ENCODE data around the gene NAV3.

NAV3 gene

DNA sequence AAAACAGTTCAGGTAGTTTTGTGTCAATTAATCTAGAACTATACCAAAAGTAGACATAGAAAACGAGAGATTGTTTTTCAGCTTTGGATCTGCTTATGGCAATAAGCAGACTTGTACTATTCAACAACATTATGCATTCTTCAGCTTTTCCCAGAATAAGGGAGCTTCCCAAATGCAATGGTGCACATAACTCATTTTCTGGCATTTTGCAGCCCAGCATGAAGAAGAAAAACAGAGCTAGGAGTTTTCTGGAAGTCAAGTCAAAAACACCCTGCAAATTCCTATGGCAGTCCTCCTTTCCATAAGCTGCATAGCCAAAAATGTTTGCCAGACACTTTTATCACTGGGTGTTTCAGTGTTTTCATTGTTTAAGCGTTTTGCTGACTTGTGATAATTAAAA lies 314.7 kb downstream of the NAV3 start:
- no peak for DNase-seq

DNA sequence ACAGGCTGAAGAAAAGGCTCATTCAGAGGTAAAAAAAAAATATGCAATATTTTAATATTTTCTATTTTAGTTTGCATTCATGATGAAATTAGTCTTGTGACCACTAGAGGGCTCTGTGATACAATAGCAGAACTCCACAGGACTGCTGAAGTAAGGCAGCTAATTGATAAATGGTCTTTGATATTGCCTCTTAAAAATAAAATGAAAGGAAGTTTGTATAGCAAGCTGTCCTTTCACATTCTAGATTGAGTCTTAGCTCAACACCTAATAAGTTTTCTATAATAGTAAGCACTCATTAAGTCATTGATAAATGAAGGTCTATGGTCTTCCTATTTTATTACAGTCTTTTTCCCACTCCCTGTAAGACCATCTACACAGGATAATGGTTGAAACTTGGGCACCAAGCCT lies 315.7 kb downstream of the NAV3 start:
- DNase-seq = no peak

DNA sequence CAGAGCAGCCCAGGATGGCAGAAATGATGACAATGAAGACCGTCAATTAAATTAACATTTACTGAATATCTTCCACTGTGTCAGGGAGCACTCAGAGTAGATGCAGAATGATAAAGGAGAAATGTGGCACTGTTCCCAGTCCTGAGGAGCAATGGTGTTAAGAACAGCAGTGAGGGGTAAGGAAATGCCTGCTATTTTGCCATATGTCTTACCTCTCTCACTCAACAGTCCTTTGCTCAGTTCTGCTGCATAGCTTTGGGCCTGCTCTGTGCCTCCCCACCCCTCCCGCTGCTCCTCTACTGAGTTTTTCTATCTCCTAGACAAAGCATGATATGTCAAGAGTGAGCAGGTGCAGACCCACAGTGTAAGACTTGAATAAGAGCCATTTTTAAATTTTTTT lies 318.8 kb downstream of the NAV3 start:
- DNase-seq = no peak

DNA sequence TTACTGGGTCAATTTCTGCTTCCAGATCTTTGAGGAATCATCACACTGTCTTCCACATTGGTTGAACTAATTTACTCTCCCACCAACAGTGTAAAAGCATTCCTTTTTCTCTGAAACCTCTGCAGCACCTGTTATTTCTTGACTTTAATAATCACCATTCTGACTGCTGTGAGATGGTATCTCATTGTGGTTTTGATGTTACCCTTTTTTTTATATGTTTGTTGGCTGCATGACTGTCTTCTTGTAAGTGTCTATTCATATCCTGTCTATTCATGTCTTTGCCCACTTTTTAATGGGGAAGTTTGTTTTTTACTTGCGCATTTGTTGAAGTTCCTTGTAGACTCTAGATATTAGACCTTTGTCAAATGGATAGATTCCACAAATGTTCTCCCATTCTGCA lies 324.9 kb downstream of the NAV3 start:
- DNase-seq = no peak

DNA sequence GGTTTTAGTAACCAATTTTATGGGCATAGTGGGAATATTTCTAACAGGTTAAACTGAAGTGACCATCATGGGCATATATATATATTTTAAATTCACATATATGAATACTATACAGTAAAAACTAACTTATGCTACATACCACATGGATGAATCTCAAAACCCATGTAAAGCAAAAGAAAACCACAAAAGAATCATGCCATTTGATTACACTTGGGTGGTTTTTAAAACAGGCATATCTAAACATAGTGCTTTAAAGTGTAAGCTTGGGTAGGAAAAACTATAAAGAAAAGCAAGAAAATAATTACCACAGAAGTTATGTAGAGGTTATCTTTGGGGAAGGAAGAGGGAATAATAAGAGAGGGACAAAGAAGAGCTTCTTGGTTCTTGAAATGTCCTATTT lies 326.1 kb downstream of the NAV3 start:
- DNase-seq = no peak

DNA sequence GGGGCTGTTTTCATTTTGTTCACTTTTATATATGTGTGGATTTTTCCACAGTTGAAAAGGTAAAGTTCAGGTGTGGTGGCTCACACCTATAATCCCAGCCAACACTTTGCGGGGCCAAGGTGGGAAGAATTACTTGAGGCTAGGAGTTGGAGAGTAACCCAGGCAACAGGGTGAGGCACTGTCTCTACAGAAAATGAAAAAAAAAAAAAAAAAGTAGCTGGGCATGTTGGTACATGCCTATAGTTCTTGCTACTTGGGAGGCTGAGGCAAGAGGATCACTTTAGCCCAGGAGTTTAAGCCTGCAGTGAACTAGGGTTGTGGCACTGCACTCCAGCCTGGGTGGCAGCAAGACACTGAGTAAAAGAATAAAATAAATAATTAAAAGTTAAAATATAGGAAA lies 326.5 kb downstream of the NAV3 start:
- no peak for DNase-seq

DNA sequence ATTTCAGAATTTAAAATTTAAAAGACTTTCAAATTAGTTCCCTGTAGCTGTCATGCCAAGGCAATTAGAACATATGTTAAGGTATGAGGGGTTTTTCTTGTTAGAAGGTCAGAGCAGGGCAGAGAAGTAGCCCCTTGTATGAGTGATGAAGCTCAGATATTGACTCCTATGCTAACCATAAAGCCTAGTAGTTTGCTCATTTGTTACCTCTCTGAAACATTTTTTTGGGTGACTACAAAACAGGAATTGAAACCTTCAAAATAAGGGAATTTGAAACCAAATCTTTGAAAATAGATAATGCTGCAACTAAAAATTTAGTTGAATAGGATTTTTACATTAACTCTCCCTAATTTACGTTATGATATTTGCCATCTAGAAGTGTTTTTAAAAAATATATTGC lies 333.5 kb downstream of the NAV3 start:
- DNase-seq = no peak

DNA sequence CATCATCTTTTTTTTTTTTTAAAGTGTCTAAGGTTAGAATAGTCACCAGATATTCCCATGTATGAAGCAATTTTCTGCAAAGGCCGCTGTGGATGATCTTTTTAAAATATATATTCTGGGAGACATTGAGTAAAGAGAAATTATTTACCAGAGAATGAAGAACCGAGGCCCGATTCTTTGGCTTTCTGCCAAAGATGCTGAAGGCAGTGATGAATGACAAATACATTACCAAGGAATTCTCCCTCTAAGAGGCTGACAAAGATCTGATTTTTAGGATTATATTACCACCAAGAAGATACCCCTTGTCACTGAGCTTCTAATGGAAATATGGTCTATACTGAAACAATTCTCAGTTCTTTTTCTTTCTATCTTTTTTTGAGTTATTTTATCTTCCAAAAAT lies 336.8 kb downstream of the NAV3 start:
- no peak for DNase-seq

DNA sequence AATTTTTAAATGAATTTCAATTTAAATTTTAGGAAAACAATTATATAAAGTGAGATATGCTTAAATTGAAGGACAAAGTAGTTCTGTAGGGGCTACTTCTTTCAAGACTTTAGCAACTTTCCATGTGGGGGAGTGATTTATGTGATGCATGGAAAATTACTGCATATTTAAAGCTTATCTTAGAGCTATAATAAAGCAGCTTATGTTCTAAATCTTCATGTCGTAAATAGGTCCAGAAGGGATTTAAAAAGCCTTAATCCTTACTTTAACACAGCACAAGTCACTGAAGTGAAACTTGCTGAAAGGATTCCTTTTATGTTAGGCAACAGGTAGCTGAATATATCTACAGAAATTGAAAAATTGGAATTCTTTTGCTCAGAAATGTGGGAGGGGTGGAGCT lies 340.4 kb downstream of the NAV3 start:
- DNase-seq = no peak

DNA sequence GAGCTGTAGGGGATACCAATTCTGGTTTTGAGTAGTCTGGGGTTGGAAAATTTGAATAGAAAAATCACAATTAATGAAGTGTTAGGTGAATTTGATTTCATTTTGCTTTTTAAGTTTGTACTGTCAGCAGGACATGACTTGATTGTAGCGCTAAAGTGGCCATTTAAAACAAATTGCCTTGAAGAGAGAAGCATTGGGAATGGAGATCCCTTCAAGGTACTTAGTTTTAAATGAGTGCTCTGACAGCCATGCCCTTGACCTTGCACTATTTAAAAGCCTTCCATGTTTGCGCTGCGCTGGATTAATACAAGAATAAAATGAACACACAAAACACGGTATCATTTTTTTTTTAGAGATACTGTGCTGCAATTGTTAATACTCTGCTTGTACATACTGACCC lies 345.9 kb downstream of the NAV3 start:
- no peak for DNase-seq

DNA sequence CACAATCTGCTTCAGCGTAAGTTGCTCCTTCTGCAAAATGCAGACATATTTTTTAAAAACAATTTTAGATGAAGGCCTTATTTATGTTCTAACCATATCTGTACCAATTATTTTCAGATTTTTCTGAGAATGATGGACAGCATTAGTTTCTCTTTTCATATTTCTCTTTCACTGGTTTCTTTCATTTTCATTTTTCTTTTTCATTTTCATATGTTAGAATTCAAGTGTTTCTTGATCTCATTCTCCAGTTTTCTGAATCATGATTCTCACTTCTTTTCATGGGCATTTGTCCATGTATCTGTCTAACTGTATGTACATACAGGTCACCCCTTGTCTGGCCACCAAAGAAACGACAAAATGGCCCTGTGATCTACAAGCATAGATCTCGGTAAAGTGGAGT lies 346.6 kb downstream of the NAV3 start:
- no peak for DNase-seq

DNA sequence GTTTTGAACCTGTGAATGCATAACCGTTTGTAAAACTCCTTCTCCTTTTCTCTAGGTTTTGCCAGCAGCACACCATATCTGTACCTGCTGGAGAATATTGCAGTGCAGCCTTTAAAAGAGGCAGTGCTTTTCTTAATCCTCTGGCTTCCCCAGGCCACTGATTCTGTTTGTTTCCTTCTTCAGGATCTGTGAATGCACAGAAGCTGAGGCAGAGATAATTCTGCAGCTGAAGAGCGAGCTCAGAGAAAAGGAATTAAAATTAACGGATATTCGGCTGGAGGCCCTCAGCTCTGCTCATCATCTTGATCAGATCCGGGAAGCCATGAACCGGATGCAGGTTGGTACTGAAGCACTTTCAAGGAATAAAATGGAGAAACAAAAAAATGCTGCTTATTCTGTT lies 348.7 kb downstream of the NAV3 start:
- no peak for DNase-seq

DNA sequence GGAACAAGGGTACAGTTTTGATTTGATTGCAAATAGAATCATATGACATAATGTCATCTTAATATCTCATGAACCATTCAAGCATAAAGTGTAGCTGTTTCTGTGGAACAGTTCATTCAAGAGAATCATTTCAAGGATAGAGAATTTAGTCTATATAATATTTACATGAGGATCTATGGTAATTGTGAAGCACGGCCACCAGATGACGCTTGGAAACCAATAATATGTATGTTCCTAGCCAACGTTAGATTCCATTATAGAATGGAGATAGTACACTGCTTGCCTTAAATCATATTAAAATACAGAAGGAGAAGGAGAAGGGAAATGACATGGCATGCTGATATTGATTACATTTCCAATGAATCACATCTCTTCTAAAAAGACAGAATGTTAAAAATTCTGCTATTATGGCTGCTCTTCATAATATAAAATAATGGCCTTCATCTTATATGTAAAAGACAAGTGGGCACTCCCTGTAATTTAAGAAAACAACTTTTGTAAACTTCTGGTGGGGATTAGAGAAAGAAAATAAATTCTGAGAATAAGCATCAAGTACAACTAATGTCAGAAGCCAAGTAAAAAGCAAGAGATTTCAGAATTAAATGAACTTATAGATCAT lies 351.0 kb downstream of the NAV3 start:
- peak; percentile 0 for DNase-seq

DNA sequence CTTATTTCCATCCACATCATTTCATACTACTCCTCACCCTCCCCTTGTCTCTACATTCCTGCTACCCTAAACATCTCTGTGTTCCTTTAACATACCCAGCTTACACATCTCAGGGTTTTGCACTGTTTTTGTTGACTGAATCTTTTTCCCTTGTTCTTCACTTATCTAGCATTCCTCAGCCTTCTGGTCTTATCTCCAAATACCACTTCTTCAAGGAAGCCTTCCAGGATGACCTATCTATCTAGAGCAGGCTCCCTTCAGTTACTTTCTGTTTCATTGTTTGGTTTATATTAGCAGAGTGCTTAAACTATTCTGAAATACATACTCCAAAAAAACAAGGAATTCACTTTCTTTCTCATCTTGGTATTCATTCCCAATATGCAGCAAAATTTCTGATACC lies 353.1 kb downstream of the NAV3 start:
- DNase-seq = no peak

DNA sequence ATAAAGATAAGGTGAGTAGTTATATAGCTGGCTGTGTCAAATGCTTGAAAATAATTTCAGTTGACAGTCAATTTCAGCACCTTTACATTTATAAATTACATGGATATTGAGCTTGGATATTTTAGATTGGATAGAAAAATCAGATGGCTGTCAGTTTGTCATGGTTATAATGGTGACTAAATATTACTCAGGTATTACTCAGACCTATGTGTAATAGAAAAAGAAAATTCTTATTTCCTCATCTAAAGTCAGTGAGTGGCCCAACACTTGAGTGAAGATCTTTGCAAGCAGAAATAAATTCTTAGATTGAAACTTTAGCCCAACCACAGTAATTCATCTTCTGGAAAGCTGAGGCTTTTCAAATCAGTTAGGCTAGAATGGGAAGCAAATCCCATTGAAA lies 354.4 kb downstream of the NAV3 start:
- no peak for DNase-seq

DNA sequence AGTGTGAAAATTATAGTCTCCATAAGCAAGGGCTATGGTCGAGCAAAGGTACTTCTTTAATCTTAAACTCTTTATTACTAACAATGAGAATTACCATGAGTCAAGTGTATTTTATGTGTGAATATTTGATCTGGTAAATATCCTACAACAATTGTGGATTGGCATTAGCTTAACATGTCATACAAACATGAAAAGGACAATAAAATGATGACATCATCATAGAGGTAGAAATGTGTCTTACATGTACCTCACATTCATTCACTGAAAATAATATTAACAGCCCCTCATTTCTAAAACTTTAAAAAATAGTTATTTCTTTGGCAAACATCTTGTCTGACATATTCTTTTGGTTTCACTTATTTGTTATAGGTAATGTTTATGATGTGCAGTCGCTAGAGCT lies 355.0 kb downstream of the NAV3 start:
- no peak for DNase-seq

DNA sequence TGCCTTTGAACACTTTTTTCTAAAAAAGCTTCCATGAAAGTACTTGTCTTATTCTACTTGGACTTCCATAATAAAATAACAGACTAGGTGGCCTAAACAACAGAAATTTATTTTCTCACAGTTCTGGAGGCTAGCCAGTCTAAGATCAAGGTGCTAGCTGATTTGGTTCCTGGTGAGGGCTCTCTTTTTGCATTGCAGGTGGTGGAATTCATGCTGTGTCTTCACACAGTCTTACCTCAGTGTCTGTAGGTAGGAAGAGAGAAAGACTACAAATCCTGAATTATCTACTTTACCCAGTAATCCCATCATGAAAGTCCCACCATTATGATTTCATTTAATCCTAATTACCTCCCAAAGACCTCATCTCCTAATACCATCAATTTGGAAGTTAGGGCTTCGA lies 356.0 kb downstream of the NAV3 start:
- no peak for DNase-seq

DNA sequence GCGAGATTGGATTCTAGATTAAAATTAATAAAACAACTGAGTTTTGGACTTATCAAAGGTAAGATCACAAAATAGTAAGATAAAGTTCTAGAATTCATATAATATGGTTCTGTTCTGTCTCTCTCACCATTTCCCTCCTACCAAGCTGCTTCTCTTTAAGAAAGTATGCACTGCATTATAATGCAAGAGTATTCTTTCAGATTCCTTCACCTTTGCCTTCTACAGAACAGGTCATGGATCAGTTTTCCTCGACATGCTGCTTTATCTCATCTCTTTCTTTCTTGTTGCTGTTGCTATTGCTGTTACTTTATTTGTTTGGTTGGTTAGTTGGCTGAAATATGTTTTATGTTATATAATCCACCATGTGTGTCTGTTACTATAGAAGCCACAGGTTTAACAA lies 357.0 kb downstream of the NAV3 start:
- no peak for DNase-seq

DNA sequence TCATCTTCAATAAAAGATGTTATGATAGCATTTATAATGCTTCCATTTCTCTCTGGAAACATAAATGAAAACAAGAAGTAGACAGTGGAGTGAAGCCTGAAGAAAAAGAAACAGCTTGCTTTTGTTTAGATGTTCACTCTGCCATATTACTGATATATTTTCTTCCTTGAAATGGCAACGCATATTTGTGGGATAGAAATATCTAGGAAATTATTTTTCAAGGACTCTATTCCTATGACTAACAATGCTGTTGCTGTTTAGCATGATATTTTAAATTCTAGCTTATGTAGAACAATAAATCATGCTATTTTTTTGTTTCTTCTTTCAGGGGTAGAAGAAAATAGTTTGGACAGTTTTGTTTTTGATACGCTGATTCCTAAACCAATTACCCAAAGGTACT lies 359.0 kb downstream of the NAV3 start:
- DNase-seq = no peak

DNA sequence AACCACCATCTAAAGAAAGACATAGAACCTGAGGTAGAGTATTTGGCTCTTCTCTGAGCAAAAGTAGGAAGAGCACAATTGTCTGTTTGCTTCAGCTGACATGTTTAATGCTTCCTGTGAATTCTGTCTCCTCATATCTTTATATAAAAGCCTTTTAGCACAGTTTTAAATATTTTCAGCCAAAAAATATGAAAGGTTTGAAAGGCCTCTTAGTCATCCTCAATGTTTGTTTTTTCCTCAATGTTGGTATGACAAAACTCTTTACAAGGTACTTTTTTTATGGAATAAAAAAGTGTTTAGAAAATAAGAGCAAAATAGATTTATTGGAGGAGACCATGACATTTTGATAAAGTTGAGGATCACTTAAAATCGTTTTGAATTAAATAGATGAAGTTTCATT lies 360.9 kb downstream of the NAV3 start:
- DNase-seq = no peak

DNA sequence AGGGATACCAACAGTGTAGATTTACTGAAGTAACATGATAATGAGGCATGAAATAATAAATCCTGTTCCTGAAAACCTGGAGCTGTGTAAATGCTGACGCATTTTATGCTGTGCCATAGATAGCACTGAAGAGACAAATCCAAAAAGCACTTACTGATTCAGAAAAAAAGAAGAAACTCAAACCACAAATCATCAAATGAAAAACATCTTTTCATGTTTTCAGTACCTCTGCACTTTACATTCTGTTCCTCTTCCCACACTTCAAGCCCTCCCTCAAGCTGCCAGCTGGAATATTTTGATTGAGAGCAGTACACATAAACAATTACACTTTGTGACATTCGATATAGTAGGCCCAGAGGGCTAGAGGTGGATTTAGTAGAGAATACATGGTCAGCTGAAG lies 362.3 kb downstream of the NAV3 start:
- no peak for DNase-seq

DNA sequence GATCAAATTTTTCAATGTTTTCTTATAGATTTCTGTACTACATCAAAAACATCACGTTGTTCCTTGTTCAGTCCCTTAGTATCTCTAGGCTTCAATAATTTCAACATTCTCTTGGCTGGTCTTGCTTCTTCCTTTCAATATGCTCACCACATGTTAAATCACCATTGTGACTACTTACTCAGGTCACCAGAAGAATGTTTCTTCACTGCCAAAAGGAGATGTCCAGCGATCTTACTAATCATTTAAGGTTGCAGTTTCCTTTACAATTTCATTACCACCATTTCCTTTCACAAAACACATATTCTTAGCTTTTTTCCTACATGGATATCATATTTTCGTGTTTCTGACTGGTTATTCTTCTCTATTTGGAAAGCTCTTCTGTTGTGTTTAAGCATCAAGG lies 363.8 kb downstream of the NAV3 start:
- no peak for DNase-seq

DNA sequence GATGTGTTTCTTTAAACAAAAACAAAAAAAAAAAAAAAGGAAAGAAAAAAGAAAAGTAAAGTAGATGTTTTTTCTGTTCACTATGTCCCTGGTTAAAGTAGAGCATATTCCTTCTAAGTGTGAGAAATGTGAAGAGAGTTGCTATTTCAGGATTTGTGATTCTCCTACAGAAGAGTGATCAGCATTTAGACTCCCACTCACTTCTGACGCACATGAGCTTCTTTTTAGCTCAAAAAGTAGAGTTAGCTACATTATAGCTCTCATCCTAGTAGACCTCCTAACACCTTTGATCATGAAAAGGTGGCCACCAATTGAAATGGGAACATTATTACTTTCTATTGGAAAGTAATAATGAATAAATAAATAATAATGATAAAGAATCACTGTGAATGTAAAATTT lies 368.2 kb downstream of the NAV3 start:
- no peak for DNase-seq

DNA sequence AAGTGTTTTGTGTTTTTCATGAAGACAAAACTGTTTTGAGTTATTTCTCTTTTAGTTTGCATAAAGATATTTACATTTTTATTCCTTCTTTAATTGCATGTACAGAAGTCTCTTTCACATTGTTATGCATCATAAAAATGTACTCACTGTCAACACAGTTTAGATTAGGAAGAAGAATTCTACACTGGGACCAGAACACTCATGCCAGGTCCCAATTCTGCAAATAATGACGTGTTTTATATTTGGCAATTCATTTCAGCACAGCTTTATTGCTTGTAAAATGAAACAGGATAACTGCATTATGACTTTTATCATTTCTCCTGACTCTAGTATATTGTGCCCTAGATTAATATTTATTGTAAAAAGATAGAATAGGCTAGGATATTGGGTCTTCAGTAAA lies 369.2 kb downstream of the NAV3 start:
- DNase-seq = no peak

DNA sequence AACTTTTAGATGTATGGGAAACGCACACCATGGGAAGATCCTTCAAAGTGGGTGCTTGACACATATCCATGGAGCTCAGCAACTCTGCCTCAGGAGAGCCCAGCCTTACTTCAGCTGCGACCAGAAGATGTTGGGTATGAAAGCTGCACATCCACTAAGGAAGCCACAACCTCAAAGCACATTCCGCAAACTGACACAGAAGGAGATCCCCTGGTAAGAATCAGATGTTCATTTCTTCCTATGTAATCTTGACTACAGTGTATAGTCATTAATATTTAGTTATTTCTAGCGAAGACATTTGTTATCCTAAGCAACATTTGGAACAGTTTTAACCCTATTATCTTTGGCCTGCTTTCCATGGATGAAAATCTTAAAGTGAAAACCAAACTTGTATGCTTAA lies 374.2 kb downstream of the NAV3 start:
- DNase-seq = no peak

DNA sequence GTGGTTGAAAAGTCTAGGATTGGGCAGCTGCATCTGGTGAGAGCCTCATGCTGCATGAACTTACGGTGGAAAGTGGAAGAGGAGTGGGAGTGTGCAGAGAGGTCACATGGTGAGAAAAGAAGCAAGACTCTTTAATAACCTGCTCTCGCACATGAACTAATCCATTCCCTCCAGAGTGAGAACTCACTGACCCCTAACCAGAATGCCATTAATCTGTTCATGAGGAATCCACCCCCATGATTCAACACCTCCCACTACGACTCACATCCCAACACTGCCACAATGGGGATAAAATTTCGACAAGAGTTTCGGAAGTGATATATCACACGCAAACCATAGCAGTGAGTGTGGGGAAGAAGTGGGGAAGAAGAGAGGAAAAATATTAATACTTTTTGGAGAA lies 377.4 kb downstream of the NAV3 start:
- no peak for DNase-seq
